HG02623 (cell line): Measurements from ENCODE around the gene RPS15.
"Not testable (repeated sequence)": the region's sequence is repeated elsewhere in the genome, so short reads cannot be mapped to it uniquely, and the experiment has no call there.

ENCODE experiments used
- ATAC-seq: cut with Tn5 transposase; IDR thresholded peaks from one replicate; pipeline ENCODE4 v1.9.1; 2021; ENCODE audit warnings: moderate library complexity; ENCODE audit not compliant: unreplicated experiment

The RPS15 gene

GRCh38 chr19:1418951-1419738 lies 19.1 kb upstream of the RPS15 start:
- ATAC-seq, result no peak

- not testable (repeated sequence) for ATAC-seq
Observed at GRCh38 chr19:1420085-1420484, 18.1 kb upstream of the RPS15 start.

GRCh38 chr19:1420590-1420989 lies 17.6 kb upstream of the RPS15 start:
- no peak for ATAC-seq

GRCh38 chr19:1421218-1421957 lies 16.8 kb upstream of the RPS15 start:
- ATAC-seq, result no peak

GRCh38 chr19:1421958-1422305 lies 16.3 kb upstream of the RPS15 start:
- no peak for ATAC-seq

GRCh38 chr19:1422360-1422759 lies 15.8 kb upstream of the RPS15 start:
- no peak for ATAC-seq

GRCh38 chr19:1422943-1423342 lies 15.3 kb upstream of the RPS15 start:
- ATAC-seq, result no peak

GRCh38 chr19:1423436-1424191 lies 14.6 kb upstream of the RPS15 start:
- ATAC-seq, result no peak

- no peak for ATAC-seq
Observed at GRCh38 chr19:1424192-1424955, 13.8 kb upstream of the RPS15 start.

GRCh38 chr19:1425102-1425837 lies 12.9 kb upstream of the RPS15 start:
- ATAC-seq, result no peak

GRCh38 chr19:1425902-1426301 lies 12.3 kb upstream of the RPS15 start:
- ATAC-seq, result no peak

GRCh38 chr19:1426736-1427135 lies 11.5 kb upstream of the RPS15 start:
- no peak for ATAC-seq

GRCh38 chr19:1427221-1427920 lies 10.8 kb upstream of the RPS15 start:
- ATAC-seq, result no peak

GRCh38 chr19:1428738-1429391 lies 9.3 kb upstream of the RPS15 start:
- ATAC-seq, result no peak

GRCh38 chr19:1429750-1430149 lies 8.4 kb upstream of the RPS15 start:
- no peak for ATAC-seq

- no peak for ATAC-seq
Observed at GRCh38 chr19:1430246-1430645, 8.0 kb upstream of the RPS15 start.

GRCh38 chr19:1431759-1432506 lies 6.3 kb upstream of the RPS15 start:
- no peak for ATAC-seq

- ATAC-seq, result no peak
Observed at GRCh38 chr19:1432507-1432887, 5.7 kb upstream of the RPS15 start.
